Breast epithelium (tissue), 3 donors: ENCODE data around the gene ANO2.

Source experiments
- POLR2A ChIP-seq: fragments of 450-650 bp; IDR thresholded peaks from one replicate; pipeline ENCODE4 v1.6.1; 2016; ENCODE audit warnings: antibody characterized with exemption, mild to moderate bottlenecking, moderate library complexity
- TF ChIP-seq, protein P1 (sequence below), 3 donors: fragments of 450-650 bp; IDR thresholded peaks; one replicate each; pipeline ENCODE4 v1.5.1; 2016 to 2017; ENCODE audit warnings: antibody characterized with exemption in 3 of 3, mild to moderate bottlenecking in 3 of 3, moderate library complexity in 3 of 3

DNA sequence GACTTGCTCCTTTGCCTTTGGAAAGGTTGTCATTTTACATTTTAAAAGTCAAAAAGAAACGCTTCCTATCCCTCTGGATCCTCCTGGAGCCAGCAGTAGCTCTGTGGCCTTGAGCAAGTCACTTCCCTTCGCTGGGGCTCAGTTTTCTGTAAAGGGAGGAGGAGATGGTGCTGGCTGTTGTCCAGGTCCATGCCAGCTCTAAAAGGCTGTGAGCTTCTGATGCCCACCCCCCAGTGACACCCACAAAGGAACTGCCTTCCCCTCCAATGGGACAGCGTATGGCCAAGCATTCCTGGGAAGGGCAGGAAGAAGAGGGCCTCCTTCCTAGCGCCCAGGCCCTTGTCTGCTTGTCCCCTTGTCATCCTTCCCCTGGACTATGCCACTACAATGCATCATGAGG, 431.7 kb downstream of the ANO2 start:
- TF ChIP-seq, protein P1, sequence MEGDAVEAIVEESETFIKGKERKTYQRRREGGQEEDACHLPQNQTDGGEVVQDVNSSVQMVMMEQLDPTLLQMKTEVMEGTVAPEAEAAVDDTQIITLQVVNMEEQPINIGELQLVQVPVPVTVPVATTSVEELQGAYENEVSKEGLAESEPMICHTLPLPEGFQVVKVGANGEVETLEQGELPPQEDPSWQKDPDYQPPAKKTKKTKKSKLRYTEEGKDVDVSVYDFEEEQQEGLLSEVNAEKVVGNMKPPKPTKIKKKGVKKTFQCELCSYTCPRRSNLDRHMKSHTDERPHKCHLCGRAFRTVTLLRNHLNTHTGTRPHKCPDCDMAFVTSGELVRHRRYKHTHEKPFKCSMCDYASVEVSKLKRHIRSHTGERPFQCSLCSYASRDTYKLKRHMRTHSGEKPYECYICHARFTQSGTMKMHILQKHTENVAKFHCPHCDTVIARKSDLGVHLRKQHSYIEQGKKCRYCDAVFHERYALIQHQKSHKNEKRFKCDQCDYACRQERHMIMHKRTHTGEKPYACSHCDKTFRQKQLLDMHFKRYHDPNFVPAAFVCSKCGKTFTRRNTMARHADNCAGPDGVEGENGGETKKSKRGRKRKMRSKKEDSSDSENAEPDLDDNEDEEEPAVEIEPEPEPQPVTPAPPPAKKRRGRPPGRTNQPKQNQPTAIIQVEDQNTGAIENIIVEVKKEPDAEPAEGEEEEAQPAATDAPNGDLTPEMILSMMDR (IDR thresholded peaks at IDR 0.05), result no peak
- TF ChIP-seq POLR2A, result no peak
